Measurements from ENCODE around the gene MSH5.

Gene MSH5

DNA sequence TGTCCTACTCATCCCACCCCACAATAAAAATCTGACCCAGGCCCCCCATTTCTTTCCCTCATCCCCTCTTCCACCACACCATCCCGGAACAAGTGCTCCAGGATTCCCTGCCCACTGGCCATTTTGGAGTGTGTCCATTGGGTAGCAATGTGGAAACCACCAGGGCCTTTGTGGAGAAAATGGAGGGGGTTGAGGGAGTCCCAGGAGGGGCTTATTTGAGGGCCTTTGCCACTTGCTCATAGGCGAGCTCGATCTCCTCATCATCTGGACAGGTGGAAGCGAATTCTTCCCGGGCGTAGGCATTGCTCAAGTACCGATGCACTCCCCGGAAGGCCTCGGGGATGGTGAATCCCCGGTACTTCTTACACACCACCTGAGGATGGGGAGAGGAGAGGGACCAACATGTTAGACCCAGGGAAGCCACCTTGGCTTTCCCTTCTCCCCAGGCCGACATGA is 9.1 kb upstream of the MSH5 start:
- no peak for DNase-seq

DNA sequence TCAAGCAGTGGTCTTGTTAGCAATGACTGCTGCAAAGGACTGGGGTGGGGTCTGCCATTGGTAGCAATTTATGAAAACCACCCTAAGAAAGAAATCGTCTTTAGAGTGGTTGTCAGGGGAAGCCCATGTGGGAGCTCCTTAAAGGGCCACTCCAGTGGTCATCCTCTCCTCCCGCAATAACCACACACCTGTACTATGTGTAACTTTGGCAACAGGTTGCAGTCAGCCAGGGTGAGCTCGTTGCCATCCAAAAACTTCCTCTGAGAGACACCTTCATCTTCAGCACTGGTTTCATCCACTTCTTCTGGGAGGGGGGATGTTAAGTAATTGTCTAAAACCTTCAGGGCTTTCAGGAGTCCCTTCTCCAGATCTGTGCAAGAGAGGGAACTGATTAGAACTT is 7.8 kb upstream of the MSH5 start:
- no peak for DNase-seq

DNA sequence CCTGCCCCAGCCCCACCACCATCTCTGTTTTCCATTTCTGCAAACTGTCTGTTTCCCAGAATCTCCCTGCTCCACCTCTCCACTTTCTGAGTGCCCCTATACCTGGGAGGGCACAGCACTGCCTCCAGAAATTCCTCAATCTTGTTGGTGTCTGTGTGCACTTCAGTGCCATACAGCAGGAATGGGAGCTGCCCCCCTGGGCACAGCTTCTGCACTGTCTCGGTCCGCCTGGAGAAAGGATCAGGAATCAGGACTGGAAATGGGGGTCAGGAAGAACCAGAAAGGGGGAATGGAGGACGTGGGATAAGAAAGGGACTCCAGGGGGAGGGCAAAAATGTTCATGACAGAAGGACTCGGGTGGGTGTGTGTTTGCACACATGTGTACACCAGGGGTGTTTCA is 6.1 kb upstream of the MSH5 start:
- no peak for DNase-seq

DNA sequence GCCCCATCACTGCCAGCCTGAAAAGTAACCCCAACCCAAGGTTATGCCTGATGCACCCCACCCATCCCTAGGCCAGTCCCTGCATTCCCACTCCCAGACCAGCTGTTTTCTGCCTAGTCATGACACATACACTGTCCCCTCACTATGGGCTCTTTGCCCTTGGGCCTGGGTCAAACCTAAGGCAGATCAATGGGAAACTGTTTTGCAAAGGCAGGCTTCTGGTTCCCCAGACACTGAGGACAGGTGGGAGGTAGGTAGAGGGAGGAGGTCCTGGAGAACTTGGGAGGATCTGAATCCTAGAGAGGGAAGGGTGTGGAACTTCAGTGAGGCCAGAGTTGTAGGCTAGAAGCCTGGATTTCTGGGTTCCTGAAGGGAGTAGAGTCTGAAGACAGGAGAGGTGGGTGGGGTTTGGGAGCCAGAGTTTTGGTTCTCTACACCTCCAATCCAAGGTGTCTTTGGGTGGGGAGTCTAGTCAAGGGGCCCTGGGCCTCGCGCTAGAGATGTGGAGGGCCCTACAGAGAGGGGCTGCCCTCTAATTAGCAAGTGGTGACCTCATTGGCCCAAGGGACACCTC is 5.5 kb upstream of the MSH5 start:
- no peak for DNase-seq

DNA sequence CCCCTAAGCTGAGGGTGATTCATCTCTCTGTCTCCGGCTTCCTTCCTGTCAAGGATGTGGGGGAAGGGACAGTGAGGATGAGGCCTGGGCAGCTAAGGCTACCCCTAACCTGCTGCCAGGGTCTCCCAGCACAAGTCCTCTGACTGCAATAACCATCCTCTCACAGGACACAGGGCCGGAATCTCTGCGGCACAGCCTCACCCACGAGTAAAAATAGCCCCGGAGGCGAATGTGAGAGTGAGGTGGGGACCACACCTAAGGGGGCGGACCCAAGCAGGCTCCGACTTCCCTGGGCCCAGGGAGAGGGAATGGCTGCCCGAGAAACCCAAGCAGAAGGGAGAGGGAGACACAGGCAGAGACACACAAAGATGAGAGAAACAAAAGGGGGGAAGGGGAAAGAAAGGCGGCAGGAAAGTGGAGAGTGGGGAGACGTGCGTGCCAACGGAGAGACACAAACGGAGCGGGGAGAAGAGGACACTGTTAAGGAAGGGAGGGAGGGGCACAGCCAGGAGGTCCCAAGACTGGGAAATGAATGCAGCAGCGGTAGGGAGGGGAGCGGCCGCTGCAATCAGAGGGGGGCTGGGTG is 4.9 kb upstream of the MSH5 start:
- DNase-seq: no peak

DNA sequence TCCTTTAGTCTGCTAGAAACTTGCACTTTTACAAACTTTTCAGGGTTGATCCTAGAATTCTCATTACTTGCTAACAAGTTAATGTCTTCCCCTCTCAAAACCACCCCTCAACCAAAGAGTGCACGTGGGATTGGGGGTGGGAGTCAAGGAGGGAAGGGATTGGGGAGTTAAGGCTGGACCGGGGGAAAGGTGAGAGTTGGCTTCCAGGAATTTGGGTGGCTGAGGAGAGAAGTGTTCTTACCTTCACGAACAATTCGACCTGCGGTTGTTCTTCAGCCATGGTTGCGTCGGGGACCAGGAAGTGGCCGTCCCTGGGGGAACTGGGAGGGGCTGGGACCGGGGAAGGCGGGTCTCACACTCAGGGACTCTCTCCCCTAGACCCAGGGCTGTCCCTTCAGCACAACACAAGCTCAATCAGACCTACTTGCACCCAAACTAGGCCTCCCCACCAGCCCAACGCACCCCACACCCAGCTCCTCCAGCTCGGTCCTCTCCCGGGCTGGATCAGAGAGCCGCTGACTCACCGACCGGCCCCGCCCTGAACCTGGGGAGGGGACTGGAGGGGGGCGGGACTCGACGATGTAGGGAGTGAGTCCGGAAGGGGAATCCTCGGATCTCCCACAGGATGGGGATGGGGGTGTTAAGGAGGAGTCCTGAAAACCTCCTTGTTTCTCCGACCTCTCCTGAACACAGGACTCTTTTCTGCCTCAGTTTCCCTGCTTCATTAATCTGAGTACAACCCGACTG is 3.6 kb upstream of the MSH5 start, which contains the start of gene CLIC1:
Gene CLIC1, minus strand, starts transcription at position 510 of the 747 bp plus-strand sequence. Its CDS starts 230 bp downstream, at position 280.
- peak; percentile 47 for DNase-seq

DNA sequence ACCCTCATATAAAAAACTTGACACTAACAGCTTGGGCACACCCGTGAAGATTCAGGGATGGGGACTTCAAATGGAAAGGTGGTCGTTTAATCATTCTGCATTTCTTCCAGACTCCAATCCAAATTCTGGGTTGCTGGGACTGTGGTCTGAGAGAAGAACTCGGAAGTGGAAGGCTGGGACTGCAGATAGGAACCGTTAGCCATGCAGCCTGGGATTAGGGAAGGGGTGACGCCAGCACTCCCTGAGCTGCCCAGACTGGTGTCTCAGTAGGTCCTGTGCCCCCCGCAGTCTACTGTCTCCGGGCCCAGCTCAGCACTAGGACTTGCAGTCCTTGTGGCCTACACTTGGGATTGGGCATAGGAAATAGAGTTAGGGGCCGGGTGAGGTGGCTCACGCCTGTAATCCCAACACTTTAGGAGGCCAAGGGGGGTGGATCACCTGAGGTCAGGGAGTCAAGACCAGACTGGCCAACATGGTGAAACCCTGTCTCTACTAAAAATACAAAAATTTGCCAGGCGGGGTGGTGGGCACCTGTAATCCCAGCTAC is 3.0 kb upstream of the MSH5 start:
- no peak for DNase-seq

DNA sequence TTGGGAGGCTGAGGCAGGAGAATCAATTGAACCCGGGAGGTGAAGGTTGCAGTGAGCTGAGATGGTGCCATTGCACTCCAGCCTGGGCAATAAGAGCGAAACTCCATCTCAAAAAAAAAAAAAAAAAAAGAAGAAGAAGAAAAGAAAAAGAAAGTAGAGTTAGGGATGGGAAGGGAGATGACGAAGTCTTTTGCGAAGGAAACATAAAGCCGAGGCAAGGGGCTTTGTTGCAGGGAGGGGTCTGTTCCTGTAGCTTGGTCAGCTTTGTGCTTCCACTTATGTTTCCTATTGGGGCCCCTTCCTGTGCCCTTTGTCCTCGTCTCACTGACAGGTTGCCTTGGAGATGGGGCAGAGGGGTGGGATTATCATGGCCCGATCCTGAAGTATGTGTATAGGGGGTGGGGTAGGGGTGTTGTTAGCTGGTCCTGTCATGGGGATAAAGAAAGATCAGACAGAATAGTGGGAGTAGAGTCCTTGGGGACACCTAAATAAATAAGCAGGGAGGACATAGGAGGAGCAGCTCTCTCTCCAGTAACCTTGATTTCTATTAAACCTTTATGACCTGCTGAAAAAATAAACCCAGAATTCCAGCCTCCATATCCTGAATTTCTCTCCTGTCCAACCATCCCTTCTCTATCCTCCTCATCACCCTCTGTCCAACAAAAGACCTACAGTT is 2.4 kb upstream of the MSH5 start:
- DNase-seq: no peak

DNA sequence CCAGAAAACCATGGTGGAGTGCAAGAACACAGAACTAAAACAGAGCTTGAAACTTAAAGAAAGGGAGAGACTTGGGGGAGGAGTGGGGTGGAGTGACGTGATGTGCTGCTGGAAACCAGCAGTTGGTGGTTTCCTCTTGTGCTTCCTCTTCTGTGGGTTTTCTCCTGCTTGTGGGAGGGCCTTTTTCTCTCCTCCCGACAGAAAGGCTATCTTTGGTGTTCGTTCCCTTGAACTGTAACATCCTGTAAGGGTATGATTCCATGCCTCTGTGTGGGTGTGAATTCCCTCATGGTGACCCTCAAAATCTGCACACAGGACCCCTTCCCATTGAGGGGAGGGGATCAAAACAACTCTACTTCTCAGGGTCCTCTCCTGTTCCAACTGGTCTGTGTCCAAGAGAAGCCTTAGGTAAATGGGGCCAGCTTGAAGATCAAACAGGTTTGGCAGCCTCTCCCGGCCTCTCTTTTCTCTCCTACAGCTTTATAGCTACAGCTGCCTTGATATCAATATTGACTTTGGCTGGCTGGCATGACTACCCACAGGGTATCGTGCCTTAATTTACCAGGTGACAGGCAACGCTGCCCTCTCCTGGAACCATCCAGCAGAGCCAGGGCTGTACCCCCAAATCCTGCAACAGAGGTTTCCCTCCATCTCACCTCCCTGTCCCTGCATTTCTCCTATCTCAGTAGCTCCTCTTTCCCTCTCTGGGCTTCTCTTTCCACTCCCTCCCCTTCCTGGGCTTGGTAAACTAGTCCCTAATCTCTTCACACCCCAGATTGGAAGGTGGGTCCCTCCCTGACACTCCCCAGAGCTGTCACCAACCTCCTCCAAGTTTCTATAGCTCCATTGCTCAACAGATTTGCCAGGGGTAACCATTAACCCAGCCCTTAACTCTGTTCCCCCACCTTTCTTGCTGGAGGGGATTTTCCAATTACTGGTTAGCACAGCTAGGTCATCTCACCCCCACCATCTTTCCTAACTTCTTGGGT is 1.5 kb upstream of the MSH5 start:
- DNase-seq: no peak

DNA sequence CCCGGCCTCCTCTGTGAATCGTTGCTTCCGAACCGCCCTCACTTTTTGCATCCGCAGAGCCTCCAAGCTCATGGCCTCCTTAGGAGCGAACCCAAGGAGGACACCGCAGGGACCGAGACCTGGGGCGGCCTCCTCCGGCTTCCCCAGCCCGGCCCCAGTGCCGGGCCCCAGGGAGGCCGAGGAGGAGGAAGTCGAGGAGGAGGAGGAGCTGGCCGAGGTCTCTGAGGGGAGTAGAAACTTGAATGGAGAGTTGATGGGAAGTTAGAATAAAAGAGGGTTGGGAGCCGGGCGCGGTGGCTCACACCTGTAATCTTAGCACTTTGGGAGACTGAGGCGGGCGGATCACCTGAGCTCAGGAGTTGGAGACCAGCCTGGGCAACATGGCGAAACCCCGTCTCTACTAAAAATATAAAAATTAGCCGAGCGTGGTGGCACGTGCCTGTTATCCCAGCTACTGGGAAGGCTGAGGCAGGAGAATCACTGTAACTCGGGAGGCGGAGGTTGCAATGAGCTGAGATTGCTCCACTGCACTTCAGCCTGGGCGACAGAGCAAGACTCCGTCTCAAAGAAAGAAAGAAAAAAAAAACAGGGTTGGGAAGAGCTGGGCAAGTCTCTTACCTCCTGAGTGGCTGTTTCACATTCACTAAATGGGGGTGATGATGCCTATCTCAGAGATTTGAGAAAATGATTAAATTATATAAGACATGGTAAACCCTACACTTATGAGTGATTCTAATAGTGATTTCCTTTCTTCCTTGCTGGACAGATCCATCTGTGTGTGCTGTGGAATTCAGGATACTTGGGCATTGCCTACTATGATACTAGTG is 805 bp downstream of the MSH5 start:
- no peak for DNase-seq

DNA sequence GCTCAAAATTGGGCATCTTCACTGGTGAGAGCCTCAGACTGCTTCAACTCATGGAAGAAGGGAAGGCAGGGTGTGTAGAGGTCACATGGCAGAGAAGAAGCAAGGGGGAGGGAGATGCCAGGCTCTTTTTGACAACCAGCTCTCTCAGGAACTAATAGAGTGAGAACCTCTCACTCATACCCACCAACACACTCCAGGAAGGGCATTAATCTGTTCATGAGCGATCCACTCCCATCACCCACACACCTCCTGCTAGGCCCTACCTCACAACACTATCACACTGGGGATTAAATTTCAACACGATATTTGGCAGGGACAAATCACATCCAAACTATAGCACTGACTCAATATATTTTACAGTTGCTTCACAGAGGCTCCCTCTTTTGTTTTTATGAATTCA is 2.0 kb downstream of the MSH5 start:
- no peak for DNase-seq

DNA sequence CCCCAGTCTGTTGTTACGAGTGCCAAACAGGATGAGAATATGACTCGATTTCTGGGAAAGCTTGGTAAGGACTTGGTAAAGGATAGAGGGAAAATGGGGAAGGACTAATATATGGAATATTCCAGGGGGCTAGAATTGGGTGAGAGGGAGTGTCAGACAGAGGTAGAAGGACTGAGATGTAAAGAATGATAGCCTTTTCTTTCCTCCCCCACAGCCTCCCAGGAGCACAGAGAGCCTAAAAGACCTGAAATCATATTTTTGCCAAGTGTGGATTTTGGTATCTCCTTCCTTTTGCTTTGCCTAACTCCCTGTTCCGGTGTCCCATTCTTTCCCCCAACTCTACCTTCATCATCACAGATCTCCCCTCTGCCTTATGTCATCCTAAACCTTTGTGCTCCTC is 3.1 kb downstream of the MSH5 start:
- no peak for DNase-seq

DNA sequence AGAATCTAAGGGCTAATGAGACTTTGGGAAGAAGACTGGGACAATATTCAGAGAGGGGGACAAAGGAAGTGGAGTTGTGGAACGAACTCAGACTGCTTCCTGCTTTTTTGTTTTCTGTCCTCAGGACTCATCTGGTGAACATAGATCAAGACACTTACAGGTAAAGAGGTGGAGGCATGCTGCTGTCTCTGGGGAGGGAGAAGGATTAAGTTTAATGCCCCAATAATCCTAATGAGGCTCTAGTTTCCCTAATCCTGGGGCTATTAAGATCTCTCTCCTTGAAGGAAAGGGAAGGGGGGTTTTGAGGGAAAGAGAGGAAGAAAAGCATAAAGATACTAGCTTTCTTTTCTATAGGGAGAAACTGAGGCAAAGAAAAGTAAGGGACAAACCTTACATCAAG is 4.6 kb downstream of the MSH5 start:
- DNase-seq: no peak

DNA sequence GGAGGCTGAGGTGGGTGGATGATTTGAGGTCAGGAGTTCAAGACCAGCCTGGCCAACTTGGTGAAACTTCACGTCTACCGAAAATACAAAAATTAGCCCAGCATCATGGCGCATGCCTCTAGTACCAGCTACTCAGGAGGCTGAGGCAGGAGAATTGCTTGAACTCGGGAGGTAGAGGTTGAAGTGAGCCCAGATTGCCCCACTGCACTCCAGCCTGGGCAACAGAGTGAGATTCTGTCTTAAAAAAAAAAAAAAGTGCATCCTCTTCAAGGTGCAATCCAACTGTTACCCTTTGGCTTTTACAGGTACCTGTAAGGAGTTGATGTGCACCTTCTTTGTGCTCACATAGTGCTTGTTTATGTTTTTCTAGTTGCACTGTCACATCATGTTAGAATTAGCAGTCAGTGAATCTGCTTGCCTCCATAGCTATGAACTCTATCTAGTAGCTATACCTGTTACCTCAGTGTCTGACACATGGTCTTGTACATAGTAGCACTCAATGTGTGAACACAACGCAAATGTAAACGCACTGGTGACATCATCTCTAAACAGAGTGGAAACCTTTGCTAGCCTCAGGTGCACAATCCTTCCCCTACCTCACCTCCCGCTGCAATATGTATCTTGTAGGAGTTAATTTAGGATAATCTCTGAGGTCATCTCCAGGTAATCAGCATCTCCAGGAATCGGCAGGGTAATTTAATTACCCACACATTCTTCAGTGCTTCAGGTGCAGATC is 9.7 kb downstream of the MSH5 start:
- DNase-seq: no peak

DNA sequence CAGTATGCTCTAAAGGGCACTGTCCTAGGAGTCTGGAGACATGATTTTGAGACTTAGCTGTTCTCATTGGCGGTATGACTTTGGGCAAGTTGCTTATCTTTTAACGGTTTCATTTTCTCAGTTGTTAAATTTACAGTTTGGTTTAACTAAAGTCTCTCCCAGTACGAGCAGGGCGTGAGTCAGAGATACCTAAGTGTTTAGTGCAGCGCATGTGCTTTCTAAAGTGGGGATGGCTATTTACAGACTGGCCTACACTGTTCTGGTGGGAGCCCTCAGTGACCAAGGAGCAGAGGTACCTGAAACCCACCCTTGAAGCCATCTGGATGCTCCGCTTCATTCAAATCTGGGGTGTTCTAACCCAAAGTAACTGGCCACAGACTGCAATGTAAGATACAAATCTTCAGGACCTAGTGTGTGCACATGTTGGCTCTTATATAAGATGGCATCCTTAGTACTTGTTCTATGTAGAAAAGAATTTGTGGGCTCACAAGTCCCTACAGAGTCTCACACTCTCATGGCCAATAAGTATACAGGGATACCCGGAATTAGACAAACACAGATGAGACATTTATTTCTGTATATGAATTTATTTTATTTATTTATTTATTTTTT is 10.7 kb downstream of the MSH5 start:
- DNase-seq: no peak

DNA sequence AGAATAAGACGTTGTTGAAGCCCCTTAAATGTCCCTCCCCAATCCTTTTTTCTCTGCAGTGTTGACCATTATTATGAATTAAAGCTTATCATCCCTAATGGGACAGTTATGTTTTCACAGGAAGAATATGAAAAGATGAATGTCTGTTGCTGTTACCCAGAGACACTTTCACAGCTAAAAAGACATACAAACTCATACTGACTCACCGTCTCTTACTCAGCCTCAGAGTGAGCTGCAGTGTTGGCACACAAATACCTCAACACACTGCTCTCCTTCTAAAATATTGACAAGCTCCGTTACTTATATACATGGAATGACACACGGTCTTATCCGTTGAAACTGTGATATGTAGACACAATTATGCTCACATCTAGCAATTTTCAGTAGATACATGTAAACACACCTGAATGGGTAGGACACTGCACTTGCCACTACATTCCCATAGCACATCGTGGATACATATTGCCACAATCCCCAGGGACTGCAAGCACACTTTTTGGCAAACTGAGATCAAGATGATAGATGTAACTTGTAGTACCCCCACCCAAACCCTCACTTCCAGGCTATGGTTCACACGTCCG is 13.0 kb downstream of the MSH5 start:
- DNase-seq: no peak

DNA sequence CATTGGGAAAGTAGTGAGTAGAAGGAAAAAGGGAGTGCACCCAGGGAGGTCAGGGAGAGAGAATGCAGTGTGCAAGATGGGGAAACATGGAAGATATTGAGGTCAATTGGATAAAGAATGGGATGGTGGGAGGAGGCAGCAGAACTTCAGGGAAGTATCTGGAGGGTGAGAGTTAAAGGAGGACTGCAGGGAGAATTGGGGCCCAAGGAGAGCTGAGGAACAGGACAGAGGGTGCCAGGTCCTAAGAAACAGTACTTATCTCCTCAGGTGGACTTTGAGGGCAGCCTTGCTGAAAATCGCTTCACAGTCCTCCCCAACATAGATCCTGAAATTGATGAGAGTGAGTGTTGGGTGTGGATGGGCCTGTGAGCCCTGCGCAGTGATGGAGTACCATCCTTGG is 18.5 kb downstream of the MSH5 start:
- DNase-seq: no peak

DNA sequence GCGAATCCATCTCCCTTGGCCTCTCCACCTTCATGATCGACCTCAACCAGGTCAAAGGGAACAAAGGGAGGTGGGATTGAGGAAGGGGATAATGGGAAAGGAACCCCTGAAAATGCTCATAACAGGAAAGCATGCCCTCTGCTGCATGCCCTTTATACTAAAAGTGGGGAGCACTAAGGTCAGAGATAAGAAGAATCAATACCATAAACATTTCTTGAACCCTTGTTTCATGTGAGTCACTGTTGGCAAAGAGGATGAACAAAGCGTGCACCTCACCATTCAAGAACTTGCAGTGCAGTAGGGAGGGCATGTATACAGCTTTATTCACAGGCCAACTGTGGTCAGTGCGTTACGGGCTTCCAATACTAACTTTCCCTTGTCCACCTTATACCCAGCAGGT is 21.0 kb downstream of the MSH5 start:
- no peak for DNase-seq

DNA sequence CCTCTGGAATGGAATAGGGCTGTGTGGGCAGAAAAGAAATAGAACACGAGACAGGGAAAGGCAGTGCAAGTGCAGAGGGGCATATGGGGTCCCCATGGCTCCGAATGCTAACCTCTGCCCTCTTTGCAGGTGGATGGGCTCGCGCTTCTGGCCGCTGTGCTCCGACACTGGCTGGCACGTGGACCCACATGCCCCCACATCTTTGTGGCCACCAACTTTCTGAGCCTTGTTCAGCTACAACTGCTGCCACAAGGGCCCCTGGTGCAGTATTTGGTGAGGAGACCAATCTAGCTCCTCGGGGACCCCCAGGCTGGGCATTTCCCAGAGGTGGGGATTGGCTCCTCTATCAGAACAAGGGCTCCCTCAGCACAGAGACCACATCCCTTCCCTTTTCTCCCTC is 21.5 kb downstream of the MSH5 start:
- no peak for DNase-seq

DNA sequence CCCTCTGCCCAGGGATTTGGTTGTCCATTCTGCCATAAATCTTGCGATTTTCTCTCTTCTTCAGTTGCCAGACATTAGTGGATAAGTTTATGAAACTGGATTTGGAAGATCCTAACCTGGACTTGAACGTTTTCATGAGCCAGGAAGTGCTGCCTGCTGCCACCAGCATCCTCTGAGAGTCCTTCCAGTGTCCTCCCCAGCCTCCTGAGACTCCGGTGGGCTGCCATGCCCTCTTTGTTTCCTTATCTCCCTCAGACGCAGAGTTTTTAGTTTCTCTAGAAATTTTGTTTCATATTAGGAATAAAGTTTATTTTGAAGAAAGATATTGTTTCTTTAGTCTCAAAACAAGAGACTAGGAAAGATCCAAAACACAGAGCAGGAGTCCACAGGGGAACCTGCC is 22.6 kb downstream of the MSH5 start, which contains the start of gene SAPCD1:
Gene SAPCD1, plus strand, starts transcription at position 301 of the 400 bp plus-strand sequence. CDS start 399 bp downstream, outside the sequence.
- no peak for DNase-seq

Data from NCI-H446 treated with DMSO at 0.1 percent for 48 hours (cell line).